ENCODE measurements around the gene TRPT1. TPM values are rescaled to one million over a fixed set of nuclear protein-coding genes. Genes with fewer than 3 reads are reported as not detected.
A peak's percentile ranks its signal among the peaks of the same experiment; 100 is the strongest.

The TRPT1 gene
- total and polyA plus RNA-seq, 9 of the 15 experiments (the other 6 are each of a cell fraction or from before 2014, with no cell fraction given): 4.6 to 41.7 (median 23.1) TPM

DNA sequence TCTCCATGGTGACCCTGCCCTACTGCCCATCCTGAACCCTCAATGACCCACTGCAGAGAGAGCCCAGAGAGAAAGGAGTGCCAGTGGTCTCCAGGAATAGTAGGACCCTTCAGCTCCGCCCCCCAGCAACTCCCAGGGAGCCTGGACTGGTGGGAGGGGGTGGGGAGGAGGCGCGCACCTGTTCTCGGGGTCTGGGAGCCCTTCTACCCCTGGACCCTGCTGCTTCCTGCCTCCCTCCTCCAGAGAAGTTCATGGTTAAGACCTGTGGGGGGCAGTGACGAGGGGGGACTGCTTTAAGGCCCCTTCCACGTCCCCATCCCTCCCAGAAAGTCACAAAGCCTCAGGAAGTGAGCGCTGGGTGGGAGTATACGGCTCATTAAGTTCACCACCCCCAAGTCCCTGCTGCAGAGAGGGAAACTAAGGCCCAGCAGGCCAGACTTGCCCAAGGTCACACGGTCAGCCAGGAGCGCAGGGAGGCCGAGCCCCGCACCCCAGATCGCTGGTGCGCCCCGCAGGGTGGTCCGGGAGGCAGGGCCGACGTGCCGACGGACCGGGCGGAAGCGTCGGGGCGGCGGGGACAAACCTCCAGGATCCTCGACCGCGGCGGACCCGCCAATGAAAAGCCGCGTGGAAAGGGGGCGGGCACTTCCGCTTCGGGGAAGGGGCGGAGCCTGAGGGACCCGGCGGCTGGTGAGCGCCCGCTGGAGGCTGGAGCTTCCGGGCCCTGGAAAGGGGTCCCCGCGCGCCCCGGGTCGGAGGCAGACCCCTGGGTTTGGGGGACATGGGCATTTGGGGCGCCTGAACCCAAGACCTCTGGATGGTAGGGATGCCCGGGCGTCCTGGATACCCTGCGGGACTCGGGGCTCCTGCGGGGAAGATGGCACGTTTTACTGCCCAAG lies at the start of gene TRPT1, which contains the start of gene NUDT22 (continued):
- TF ChIP-seq ATF3 (IDR thresholded peaks at IDR 0.05): no peak
- 0 out of 2 replicates have a peak, but pooled peaks have one; percentile 24 for TF ChIP-seq ATF3 (CRISPR knock-in tag; conservative IDR thresholded peaks at IDR 0.05)
- peak; percentile 2 for TF ChIP-seq TEAD4 (IDR thresholded peaks at IDR 0.05; ENCODE audit: low read length)
- no peak for TF ChIP-seq TEAD4 (CRISPR knock-in tag; IDR thresholded peaks at IDR 0.05; ENCODE audit: borderline replicate concordance)
- TF ChIP-seq TRIM24 (IDR thresholded peaks at IDR 0.05): peak in 1 of 2 experiments; percentile 65; a peak in 1 of 4 replicates
- TF ChIP-seq, protein P1, sequence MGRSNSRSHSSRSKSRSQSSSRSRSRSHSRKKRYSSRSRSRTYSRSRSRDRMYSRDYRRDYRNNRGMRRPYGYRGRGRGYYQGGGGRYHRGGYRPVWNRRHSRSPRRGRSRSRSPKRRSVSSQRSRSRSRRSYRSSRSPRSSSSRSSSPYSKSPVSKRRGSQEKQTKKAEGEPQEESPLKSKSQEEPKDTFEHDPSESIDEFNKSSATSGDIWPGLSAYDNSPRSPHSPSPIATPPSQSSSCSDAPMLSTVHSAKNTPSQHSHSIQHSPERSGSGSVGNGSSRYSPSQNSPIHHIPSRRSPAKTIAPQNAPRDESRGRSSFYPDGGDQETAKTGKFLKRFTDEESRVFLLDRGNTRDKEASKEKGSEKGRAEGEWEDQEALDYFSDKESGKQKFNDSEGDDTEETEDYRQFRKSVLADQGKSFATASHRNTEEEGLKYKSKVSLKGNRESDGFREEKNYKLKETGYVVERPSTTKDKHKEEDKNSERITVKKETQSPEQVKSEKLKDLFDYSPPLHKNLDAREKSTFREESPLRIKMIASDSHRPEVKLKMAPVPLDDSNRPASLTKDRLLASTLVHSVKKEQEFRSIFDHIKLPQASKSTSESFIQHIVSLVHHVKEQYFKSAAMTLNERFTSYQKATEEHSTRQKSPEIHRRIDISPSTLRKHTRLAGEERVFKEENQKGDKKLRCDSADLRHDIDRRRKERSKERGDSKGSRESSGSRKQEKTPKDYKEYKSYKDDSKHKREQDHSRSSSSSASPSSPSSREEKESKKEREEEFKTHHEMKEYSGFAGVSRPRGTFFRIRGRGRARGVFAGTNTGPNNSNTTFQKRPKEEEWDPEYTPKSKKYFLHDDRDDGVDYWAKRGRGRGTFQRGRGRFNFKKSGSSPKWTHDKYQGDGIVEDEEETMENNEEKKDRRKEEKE (IDR thresholded peaks at IDR 0.05; ENCODE audit: borderline replicate concordance in 1 of 2, control insufficient read depth in 1 of 2, low read depth in 2 of 2, low read length in 1 of 2): 0 out of 4 replicates have a peak, but pooled peaks of 1 of the 2 experiments have one; percentile 33
- no peak for TF ChIP-seq TGIF2 (CRISPR knock-in tag; IDR thresholded peaks at IDR 0.05)
- no peak for TF ChIP-seq ZNF124 (CRISPR knock-in tag; IDR thresholded peaks at IDR 0.05)
- no peak; the same call in 1 of the 2 replicates for TF ChIP-seq NCOR1 (IDR thresholded peaks at IDR 0.05)
- peak; percentile 94 for TF ChIP-seq SPI1 (IDR thresholded peaks at IDR 0.05; ENCODE audit: borderline replicate concordance, low read depth, low read length)
